GM13976 (cell line): Measurements from ENCODE around the gene ASB18.

ENCODE experiments used
- DNase-seq: peaks from one replicate; pipeline ENCODE4 v3.0.0; 2012; ENCODE audit warnings: low spot score
- in situ Hi-C: fragments of 300-500 bp; cut with MboI; formaldehyde crosslinking; loops from one replicate; pipeline ENCODE4 v1.12.0; 2022; ENCODE audit warnings: low sequenced_read_pairs, mixed read lengths, inconsistent platforms; ENCODE audit not compliant: unreplicated experiment
- TF ChIP-seq, protein P1 (sequence below): IDR thresholded peaks from 2 replicates; pipeline ENCODE4 v1.5.1; 2012; ENCODE audit warnings: borderline replicate concordance, mild to moderate bottlenecking; ENCODE audit not compliant: insufficient read depth; ENCODE audit errors: extremely low read depth, missing control alignments, control extremely low read depth

The ASB18 gene

DNA sequence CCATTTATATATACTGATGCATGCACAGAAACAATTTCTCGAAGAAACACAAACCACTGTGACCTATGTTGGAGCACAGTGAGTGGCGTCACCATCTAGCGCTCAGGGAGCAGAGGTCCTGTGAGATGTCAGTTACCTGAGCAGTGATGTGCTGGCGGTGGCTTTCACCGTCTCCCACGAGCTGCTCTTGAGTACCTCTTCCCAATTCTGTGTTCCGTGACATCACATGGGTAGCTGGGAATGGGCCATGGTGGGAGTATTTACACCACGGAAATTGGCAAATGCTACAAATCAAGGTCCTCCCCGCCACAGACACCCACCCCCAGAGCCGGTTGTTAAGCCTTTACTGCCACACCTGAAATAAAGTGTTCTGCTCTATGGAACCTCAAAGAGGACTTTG is 120.4 kb downstream of the ASB18 start:
- in situ Hi-C loops, result no loop called here
- TF ChIP-seq, protein P1, sequence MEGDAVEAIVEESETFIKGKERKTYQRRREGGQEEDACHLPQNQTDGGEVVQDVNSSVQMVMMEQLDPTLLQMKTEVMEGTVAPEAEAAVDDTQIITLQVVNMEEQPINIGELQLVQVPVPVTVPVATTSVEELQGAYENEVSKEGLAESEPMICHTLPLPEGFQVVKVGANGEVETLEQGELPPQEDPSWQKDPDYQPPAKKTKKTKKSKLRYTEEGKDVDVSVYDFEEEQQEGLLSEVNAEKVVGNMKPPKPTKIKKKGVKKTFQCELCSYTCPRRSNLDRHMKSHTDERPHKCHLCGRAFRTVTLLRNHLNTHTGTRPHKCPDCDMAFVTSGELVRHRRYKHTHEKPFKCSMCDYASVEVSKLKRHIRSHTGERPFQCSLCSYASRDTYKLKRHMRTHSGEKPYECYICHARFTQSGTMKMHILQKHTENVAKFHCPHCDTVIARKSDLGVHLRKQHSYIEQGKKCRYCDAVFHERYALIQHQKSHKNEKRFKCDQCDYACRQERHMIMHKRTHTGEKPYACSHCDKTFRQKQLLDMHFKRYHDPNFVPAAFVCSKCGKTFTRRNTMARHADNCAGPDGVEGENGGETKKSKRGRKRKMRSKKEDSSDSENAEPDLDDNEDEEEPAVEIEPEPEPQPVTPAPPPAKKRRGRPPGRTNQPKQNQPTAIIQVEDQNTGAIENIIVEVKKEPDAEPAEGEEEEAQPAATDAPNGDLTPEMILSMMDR, result no peak
- no peak for DNase-seq
